BE2C (cell line): ENCODE data around the gene ADAMTS17.

Experiments used
- DNase-seq: peaks from one replicate; pipeline ENCODE4 v3.0.0-alpha.2; 2020
- H3K27me3 ChIP-seq: fragments of 250-450 bp; sonication (Bioruptor Pico); 2 replicates; pipeline ENCODE4 v1.5.1; 2020; ENCODE audit warnings: mild to moderate bottlenecking
- H3K36me3 ChIP-seq: fragments of 250-450 bp; sonication (Bioruptor Pico); 2 replicates; pipeline ENCODE4 v1.5.1; 2020; ENCODE audit warnings: mild to moderate bottlenecking
- H3K4me1 ChIP-seq: fragments of 250-450 bp; sonication (Bioruptor Pico); 2 replicates; pipeline ENCODE4 v1.5.1; 2020
- H3K4me3 ChIP-seq: 2 replicates; pipeline ENCODE4 v1.5.1; 2011; ENCODE audit warnings: low read depth, low read length
- H3K9me3 ChIP-seq: fragments of 250-450 bp; sonication (Bioruptor Pico); 2 replicates; pipeline ENCODE4 v1.5.1; 2020
- CTCF ChIP-seq: IDR thresholded peaks from 2 replicates; pipeline ENCODE4 v1.5.1; 2012; ENCODE audit warnings: mild to moderate bottlenecking, low read depth, low read length

ADAMTS17 gene

GRCh38 chr15:99923711-99924110 is 418.1 kb downstream of the ADAMTS17 start:
- TF ChIP-seq CTCF = no peak
- Histone ChIP-seq H3K4me3 (no peak overlapping the region), H3K9me3 (no peaks in the 10 kb centered on the region), H3K36me3 (no peaks in the 10 kb centered on the region), H3K27me3 (no peaks in the 10 kb centered on the region), H3K4me1 (peaks cover 5% of the 10 kb centered on the region)
- DNase-seq = no peak
